Activated CD8-positive, alpha-beta memory T cell treated with anti-CD3 and anti-CD28 coated beads, Interleukin-2, amount 50 U/mL, for 1 hour (primary cell): ENCODE measurements around the gene GNG14.
"Not testable (repeated sequence)": the region's sequence is repeated elsewhere in the genome, so short reads cannot be mapped to it uniquely, and the experiment has no call there.

Experiments used
- DNase-seq: peaks from one replicate; pipeline ENCODE4 v3.0.0-alpha.2; 2020; ENCODE audit errors: extremely low read depth

GNG14 gene

GRCh38 chr19:12723641-12724426 lies 36.0 kb downstream of the GNG14 start, which contains the start of gene TNPO2:
Gene TNPO2 (minus strand): TSS chr19:12723932. CDS start chr19:12720977, 2,955 bp downstream.
- no peak for DNase-seq

GRCh38 chr19:12725612-12726011 lies 37.8 kb downstream of the GNG14 start:
- DNase-seq = not testable (repeated sequence)

- DNase-seq = no peak
Observed at GRCh38 chr19:12726988-12727316, 39.2 kb downstream of the GNG14 start.

- no peak for DNase-seq
Observed at GRCh38 chr19:12727745-12728433, 40.1 kb downstream of the GNG14 start.

- no peak for DNase-seq
Observed at GRCh38 chr19:12730064-12730463, 42.3 kb downstream of the GNG14 start.

- no peak for DNase-seq
Observed at GRCh38 chr19:12731337-12731736, 43.5 kb downstream of the GNG14 start.

GRCh38 chr19:12733369-12734214 lies 45.8 kb downstream of the GNG14 start:
- DNase-seq = no peak

- DNase-seq = no peak
Observed at GRCh38 chr19:12736995-12737834, 49.4 kb downstream of the GNG14 start, which contains the start of gene GET3. Gene GET3 (plus strand): TSS chr19:12737497. CDS start chr19:12737506, 9 bp downstream.

GRCh38 chr19:12737835-12738351 lies 50.1 kb downstream of the GNG14 start:
- no peak for DNase-seq
